Endothelial cell of umbilical vein (primary cell): ENCODE data around the gene TP73.

Experiments
- CTCF ChIP-seq, 2 donors: IDR thresholded peaks; 1 replicate in 1 of 2; 2 replicates in 1 of 2; pipeline ENCODE4 v1.5.1; 2011; ENCODE audit warnings: low read length in 2 of 2, mild to moderate bottlenecking in 2 of 2, moderate library complexity in 2 of 2, control low read depth in 1 of 2, inconsistent platforms in 1 of 2, low read depth in 1 of 2; ENCODE audit not compliant: insufficient read depth in 1 of 2; ENCODE audit errors: extremely low read depth in 1 of 2
- EZH2 ChIP-seq: IDR thresholded peaks from 2 replicates; pipeline ENCODE4 v1.6.1; 2012; ENCODE audit warnings: borderline replicate concordance, low read depth, mild to moderate bottlenecking, moderate library complexity, low read length, inconsistent platforms; ENCODE audit not compliant: severe bottlenecking
- FOS ChIP-seq: IDR thresholded peaks from 2 replicates; pipeline ENCODE4 v1.6.1; 2011; ENCODE audit warnings: mild to moderate bottlenecking, low read length, moderate library complexity, borderline replicate concordance; ENCODE audit not compliant: insufficient read depth
- GATA2 ChIP-seq: IDR thresholded peaks from 2 replicates; pipeline ENCODE4 v1.7.0; 2011; ENCODE audit warnings: low read depth, mild to moderate bottlenecking, moderate library complexity, mixed read lengths, low read length; ENCODE audit not compliant: insufficient read length, insufficient read depth
- JUN ChIP-seq: IDR thresholded peaks from 2 replicates; pipeline ENCODE4 v1.6.1; 2011; ENCODE audit warnings: borderline replicate concordance, low read depth; ENCODE audit not compliant: insufficient read length, insufficient read depth
- MAX ChIP-seq: IDR thresholded peaks from 2 replicates; pipeline ENCODE4 v1.6.1; 2011; ENCODE audit not compliant: insufficient read depth, insufficient read length
- MYC ChIP-seq: IDR thresholded peaks from one replicate; pipeline ENCODE4 v1.6.1; 2011; ENCODE audit warnings: mild to moderate bottlenecking, low read depth, low read length
- POLR2A ChIP-seq: IDR thresholded peaks from 2 replicates; pipeline ENCODE4 v1.6.1; 2012; ENCODE audit warnings: low read depth, mild to moderate bottlenecking, control low read depth, low read length
- POLR2AphosphoS5 ChIP-seq: IDR thresholded peaks from 2 replicates; pipeline ENCODE4 v1.6.1; 2012; ENCODE audit warnings: low read depth, mild to moderate bottlenecking, control low read depth, low read length, moderate library complexity; ENCODE audit not compliant: insufficient read depth

GRCh38 chr1:3753656-3754454 lies 101.5 kb downstream of the TP73 start:
- TF ChIP-seq CTCF (IDR thresholded peaks at IDR 0.05; ENCODE audit: extremely low read depth in 1 of 2, insufficient read depth in 1 of 2, low read depth in 1 of 2, low read length in 2 of 2) (no peak), POLR2AphosphoS5 (no peak), POLR2A (no peak), EZH2 (no peak), JUN (no peak), MAX (no peak), FOS (no peak), GATA2 (no peak), MYC (no peak)
